H1 (cell line): ENCODE measurements around the gene MCUB. TPM values are rescaled to one million over a fixed set of nuclear protein-coding genes. Genes with fewer than 3 reads are reported as not detected.

Experiments
- CTCF ChIA-PET: fragments of 300-600 bp; sonication (Branson Sonifier 250); formaldehyde crosslinking; loops from one replicate; lab custom pipeline; 2021; ENCODE audit not compliant: partially characterized antibody; lab: Charles Lee
- POLR2A ChIA-PET: fragments of 300-600 bp; sonication (Branson Sonifier 250); formaldehyde crosslinking; loops from one replicate; lab custom pipeline; 2021; ENCODE audit warnings: inconsistent platforms; ENCODE audit not compliant: partially characterized antibody; lab: Charles Lee
- DNase-seq, 2 experiments: peaks; one replicate each; pipeline versions ENCODE4 v3.0.0 to v3.0.0-alpha.2; 2010 to 2022; ENCODE audit warnings: low spot score in 2 of 2, low read depth in 1 of 2, mixed read lengths in 1 of 2
- FAIRE-seq: peaks from 2 replicates; lab custom pipeline; 2011; peaks lifted over from hg19 to GRCh38; lab: Jason Lieb, UNC
- H2AFZ ChIP-seq: 2 replicates; pipeline ENCODE4 v1.8.1; 2012; ENCODE audit warnings: low read length, inconsistent platforms
- H2AK5ac ChIP-seq: 2 replicates; pipeline ENCODE4 v1.6.1; 2013; ENCODE audit warnings: low read depth, low read length
- H2BK120ac ChIP-seq: replicated peaks from 2 replicates; pipeline ENCODE3; 2013; ENCODE audit warnings: low read depth, low read length, inconsistent platforms
- H2BK12ac ChIP-seq: 2 replicates; pipeline ENCODE4 v1.6.1; 2013; ENCODE audit warnings: low read depth, low read length
- H2BK15ac ChIP-seq: 2 replicates; pipeline ENCODE4 v1.6.1; 2013; ENCODE audit warnings: low read length
- H2BK20ac ChIP-seq: 2 replicates; pipeline ENCODE4 v1.6.1; 2013; ENCODE audit warnings: low read length
- H2BK5ac ChIP-seq: 2 replicates; pipeline ENCODE4 v1.6.1; 2013; ENCODE audit warnings: low read depth, low read length
- H3K14ac ChIP-seq: 2 replicates; pipeline ENCODE4 v1.6.1; 2013; ENCODE audit warnings: inconsistent platforms; ENCODE audit not compliant: insufficient read length
- H3K18ac ChIP-seq: 2 replicates; pipeline ENCODE4 v1.6.1; 2013; ENCODE audit warnings: low read length; ENCODE audit errors: extremely low read depth
- H3K23ac ChIP-seq: 2 replicates; pipeline ENCODE4 v1.6.1; 2013; ENCODE audit warnings: inconsistent platforms; ENCODE audit not compliant: insufficient read length
- H3K23me2 ChIP-seq: 2 replicates; pipeline ENCODE4 v1.6.1; 2013; ENCODE audit warnings: low read depth, low read length
- H3K27ac ChIP-seq: 2 replicates; pipeline ENCODE4 v1.6.1; 2011; ENCODE audit warnings: low read depth, low read length, inconsistent platforms
- H3K27me3 ChIP-seq, 4 experiments: replicated peaks in 1 of 4; 1 replicate in 1 of 4; 2 replicates in 3 of 4; pipeline versions ENCODE4 v1.6.1 to v1.8.1; 2011 to 2013; ENCODE audit warnings: low read length in 3 of 4, mild to moderate bottlenecking in 3 of 4, inconsistent platforms in 2 of 4, mixed read lengths in 2 of 4, moderate library complexity in 1 of 4; ENCODE audit not compliant: control insufficient read depth in 3 of 4, insufficient read depth in 3 of 4; ENCODE audit errors: extremely low read depth in 1 of 4
- H3K36me3 ChIP-seq, 4 experiments: 2 replicates each; pipeline versions ENCODE4 v1.6.1 to v1.8.1; 2011 to 2013; ENCODE audit warnings: mild to moderate bottlenecking in 4 of 4, low read length in 3 of 4, moderate library complexity in 2 of 4, control low read depth in 1 of 4, inconsistent platforms in 1 of 4; ENCODE audit not compliant: insufficient read depth in 4 of 4, control insufficient read depth in 2 of 4
- H3K4ac ChIP-seq: replicated peaks from 2 replicates; pipeline ENCODE3; 2013; ENCODE audit warnings: low read length, low read depth, mixed read lengths, inconsistent platforms; ENCODE audit not compliant: insufficient read length
- H3K4me1 ChIP-seq, 4 experiments: replicated peaks in 1 of 4; 1 replicate in 1 of 4; 2 replicates in 3 of 4; pipeline versions ENCODE4 v1.6.1 to v1.8.1; 2011 to 2013; ENCODE audit warnings: low read length in 3 of 4, inconsistent platforms in 2 of 4, mixed read lengths in 1 of 4; ENCODE audit not compliant: insufficient read depth in 4 of 4, control insufficient read depth in 3 of 4
- H3K4me2 ChIP-seq, 2 experiments: 2 replicates each; pipeline versions ENCODE4 v1.6.1 to v1.8.1; 2011 to 2013; ENCODE audit warnings: low read depth in 2 of 2, low read length in 2 of 2, control low read depth in 1 of 2, inconsistent platforms in 1 of 2, mild to moderate bottlenecking in 1 of 2; ENCODE audit not compliant: insufficient read depth in 1 of 2
- H3K4me3 ChIP-seq, 4 experiments: fragments of 200-600, 300-600 bp in 1 of 4; sonication (generic), shearing (Covaris generic), sonication (Bioruptor Twin) in 1 of 4; 2 replicates each; pipeline versions ENCODE4 v1.5.1 to v1.8.1; 2011 to 2016; ENCODE audit warnings: low read length in 4 of 4, low read depth in 3 of 4, control low read depth in 2 of 4, inconsistent platforms in 2 of 4, mild to moderate bottlenecking in 2 of 4, mixed read lengths in 1 of 4, moderate library complexity in 1 of 4; ENCODE audit not compliant: insufficient read depth in 2 of 4; ENCODE audit errors: extremely low read depth in 1 of 4
- H3K56ac ChIP-seq: replicated peaks from 2 replicates; pipeline ENCODE3; 2013; ENCODE audit warnings: low read depth, mild to moderate bottlenecking, mixed read lengths, low read length, inconsistent platforms; ENCODE audit not compliant: insufficient read length
- H3K79me1 ChIP-seq: 2 replicates; pipeline ENCODE4 v1.6.1; 2013; ENCODE audit warnings: low read depth, low read length, control low read depth
- H3K79me2 ChIP-seq, 2 experiments: 2 replicates each; pipeline versions ENCODE4 v1.6.1 to v1.8.1; 2012 to 2013; ENCODE audit warnings: low read length in 2 of 2, mild to moderate bottlenecking in 2 of 2, inconsistent platforms in 1 of 2; ENCODE audit not compliant: insufficient read depth in 2 of 2, control insufficient read depth in 1 of 2
- H3K9ac ChIP-seq, 4 experiments: replicated peaks in 1 of 4; 1 replicate in 1 of 4; 2 replicates in 3 of 4; pipeline versions ENCODE4 v1.6.1 to v1.8.1; 2011 to 2013; ENCODE audit warnings: low read depth in 3 of 4, low read length in 3 of 4, control low read depth in 2 of 4, mild to moderate bottlenecking in 2 of 4, moderate library complexity in 2 of 4, inconsistent platforms in 1 of 4; ENCODE audit errors: extremely low read depth in 1 of 4
- H3K9me3 ChIP-seq, 2 experiments: 2 replicates each; pipeline versions ENCODE4 v1.6.1 to v1.8.1; 2012 to 2013; ENCODE audit warnings: mild to moderate bottlenecking in 2 of 2, moderate library complexity in 2 of 2, control low read depth in 1 of 2, inconsistent platforms in 1 of 2, low read depth in 1 of 2, low read length in 1 of 2, mixed read lengths in 1 of 2; ENCODE audit not compliant: insufficient read depth in 2 of 2
- H4K20me1 ChIP-seq, 2 experiments: replicated peaks in 1 of 2; 2 replicates each; pipeline versions ENCODE3 to v1.8.1; 2011 to 2013; ENCODE audit warnings: inconsistent platforms in 2 of 2, low read length in 2 of 2, mild to moderate bottlenecking in 1 of 2; ENCODE audit not compliant: insufficient read depth in 2 of 2, control insufficient read depth in 1 of 2
- H4K5ac ChIP-seq: 2 replicates; pipeline ENCODE4 v1.6.1; 2013; ENCODE audit warnings: low read length, low read depth, mixed read lengths, inconsistent platforms; ENCODE audit not compliant: insufficient read length
- H4K8ac ChIP-seq: 2 replicates; pipeline ENCODE4 v1.8.0; 2013; ENCODE audit warnings: mild to moderate bottlenecking, moderate library complexity, low read length, inconsistent platforms; ENCODE audit not compliant: insufficient read depth; ENCODE audit errors: extremely low read depth
- H4K91ac ChIP-seq: replicated peaks from 2 replicates; pipeline ENCODE3; 2013; ENCODE audit warnings: low read length, mixed read lengths, inconsistent platforms; ENCODE audit not compliant: insufficient read length
- ATF2 ChIP-seq: IDR thresholded peaks from 2 replicates; pipeline ENCODE4 v1.6.1; 2012; ENCODE audit warnings: low read length, inconsistent platforms
- CBX8 ChIP-seq: fragments of 300-800, 300-1000 bp; sonication (generic); IDR thresholded peaks from 2 replicates; pipeline ENCODE4 v1.7.1; 2016; ENCODE audit warnings: low read depth, low read length, borderline replicate concordance
- CHD2 ChIP-seq: IDR thresholded peaks from 2 replicates; pipeline ENCODE4 v1.6.1; 2012; ENCODE audit warnings: low read length, improper control_type of control experiment
- NRF1 ChIP-seq: IDR thresholded peaks from 2 replicates; pipeline ENCODE4 v1.6.1; 2011; ENCODE audit warnings: mild to moderate bottlenecking, low read depth, low read length, improper control_type of control experiment
- SIN3A ChIP-seq, 2 experiments: IDR thresholded peaks in 1 of 2; conservative IDR thresholded peaks in 1 of 2; 2 replicates each; pipeline ENCODE4 v1.6.1; 2011 to 2012; ENCODE audit warnings: low read length in 2 of 2, improper control_type of control experiment in 1 of 2, low read depth in 1 of 2, mild to moderate bottlenecking in 1 of 2
- SP4 ChIP-seq: IDR thresholded peaks from 2 replicates; pipeline ENCODE4 v1.6.1; 2012; ENCODE audit warnings: low read length, inconsistent platforms
- SRF ChIP-seq: IDR thresholded peaks from 2 replicates; pipeline ENCODE4 v1.6.1; 2011; ENCODE audit warnings: mild to moderate bottlenecking, low read depth, low read length, moderate library complexity
- TAF1 ChIP-seq: IDR thresholded peaks from 2 replicates; pipeline ENCODE4 v1.6.1; 2011; ENCODE audit warnings: mild to moderate bottlenecking, low read depth, low read length
- ZNF274 ChIP-seq: IDR thresholded peaks from 2 replicates; pipeline ENCODE4 v1.7.0; 2012; ENCODE audit warnings: low read length, borderline replicate concordance; ENCODE audit errors: extremely low read depth
- WGBS, 2 experiments: shearing (Covaris generic) in 1 of 2; methylation state at CpG; one replicate each; pipeline versions ENCODE4 v1.1.6 to v1.1.7; 2013 to 2015; ENCODE audit warnings: low lambda C conversion rate in 2 of 2, mixed read lengths in 2 of 2, inconsistent platforms in 1 of 2, low coverage in 1 of 2, missing lambda C conversion rate in 1 of 2; ENCODE audit not compliant: insufficient replicate concordance in 2 of 2, insufficient coverage in 1 of 2, insufficient read length in 1 of 2; ENCODE audit errors: extremely low coverage in 1 of 2, missing lambda C conversion rate in 1 of 2; 5-methylcytosine and 5-hydroxymethylcytosine counted together
- polyA plus RNA-seq, 7 experiments: library from polyadenylated mRNA; depleted of rRNA in 3 of 7; stranded (reverse) in 5 of 7; unstranded in 2 of 7; fragments of >200 nt in 5 of 7; fragments of 200-250 nt in 2 of 7; gene quantifications; 1 replicate in 5 of 7; 2 replicates in 1 of 7; 4 replicates in 1 of 7; pipeline versions ENCODE4 v1.2.1 to v1.2.3, GENCODE V29; 2011 to 2013; ENCODE audit warnings: missing spikeins in 2 of 7, mixed read lengths in 2 of 7
- total RNA-seq: library from RNA; stranded (reverse); fragmentation: NEBNext Ultra II Directional; extraction: Animal tissue kit (Norgen Biotek cat#: 25700); gene quantifications from 2 replicates; pipeline ENCODE4 v1.2.1, GENCODE V29; 2021

MCUB gene
- total and polyA plus RNA-seq, 2 of the 8 experiments (the other 6 are each of a cell fraction or from before 2014, with no cell fraction given) = 15.2 to 19.4 TPM

- Histone ChIP-seq H3K4me3 (peak overlapping the region; percentile 68 to 85 (median 76)), H3K9me3 (no peaks in the 10 kb centered on the region), H3K79me1 (no peaks in the 10 kb centered on the region), H3K4ac (peak overlapping the region; percentile 57), H2AK5ac (peak overlapping the region; percentile 11; the same call in 1 of the 2 replicates), H3K27ac (0 out of 2 replicates have a peak overlapping the region, but pooled peaks have one; percentile 64), H2BK120ac (no peak overlapping the region), H4K20me1 (no peaks in the 10 kb centered on the region), H2BK15ac (no peak overlapping the region), H4K5ac (peak overlapping the region; percentile 44), H2BK12ac (no peak overlapping the region; the same call in 1 of the 2 replicates), H3K56ac (peak overlapping the region; percentile 11), H3K36me3 (peaks cover 3 to 11% (median 7%) of the 10 kb centered on the region in 4 experiments; a peak in 5 of 8 replicates), H2BK20ac (no peak overlapping the region), H3K14ac (no peak overlapping the region), H3K4me2 (peak overlapping the region; percentile 68 to 77), H4K91ac (peak overlapping the region; percentile 13), H3K9ac (peak overlapping the region in 3 of 4 experiments; percentile 82 to 96 (median 84); a peak in 6 of 7 replicates), H3K23me2 (peaks cover 10% of the 10 kb centered on the region; the same call in 1 of the 2 replicates), H4K8ac (peak overlapping the region; percentile 93; the same call in 1 of the 2 replicates), H3K18ac (peak overlapping the region; percentile 86; the same call in 1 of the 2 replicates), H3K4me1 (peaks cover 0 to 6% (median 4%) of the 10 kb centered on the region in 4 experiments), H3K27me3 (no peaks in the 10 kb centered on the region), H3K79me2 (peaks cover 0 to 16% of the 10 kb centered on the region in 2 experiments; a peak in 2 of 4 replicates), H3K23ac (no peak overlapping the region), H2AFZ (0 out of 2 replicates have a peak overlapping the region, but pooled peaks have one; percentile 18), H2BK5ac (no peak overlapping the region)
- FAIRE-seq (no peak), DNase-seq (peak; percentile 7 to 52)
- WGBS, 2 experiments = 64% methylated on average over 15 of the region's 21 CpGs; no CpG with 5 or more reads in 1 of the 2 experiments
- POLR2A ChIA-PET = interaction anchor here (0.6 to 2.5 kb wide), 15 partner anchors 16 to 291 kb away, joined by 3 to 9 read pairs (median 4); partner anchors contain the start of genes GAR1 and PLA2G12A
- CTCF ChIA-PET = interaction anchor here (0.6 to 2.6 kb wide), 15 partner anchors 13 to 348 kb away, joined by 3 to 10 read pairs (median 4); no protein-coding TSS in a partner anchor
- TF ChIP-seq ZNF274 = no peak
- peak; percentile 43; the same call in 1 of the 2 replicates for TF ChIP-seq TAF1
- no peak for TF ChIP-seq CBX8
- TF ChIP-seq SIN3A (conservative IDR thresholded peaks at IDR 0.05 in 1 of 2, IDR thresholded peaks at IDR 0.05 in 1 of 2; ENCODE audit: low read depth in 1 of 2, low read length in 2 of 2) = 0 out of 4 replicates have a peak, but pooled peaks of 1 of the 2 experiments have one; percentile 33
- TF ChIP-seq CHD2 = no peak
- no peak for TF ChIP-seq ATF2
- no peak for TF ChIP-seq NRF1
- TF ChIP-seq SRF = no peak
- no peak for TF ChIP-seq SP4
These were observed 141.7 kb downstream of the MCUB start for GRCh38 chr4:109701566-109702410.
